ENCODE results near the gene KDM4D. TPM values are rescaled to one million over a fixed set of nuclear protein-coding genes. Genes with fewer than 3 reads are reported as not detected.
A peak's percentile ranks its signal among the peaks of the same experiment; 100 is the strongest.

The KDM4D gene
- total RNA-seq, 1 experiment from 2014 or later, result 1.1 TPM

DNA sequence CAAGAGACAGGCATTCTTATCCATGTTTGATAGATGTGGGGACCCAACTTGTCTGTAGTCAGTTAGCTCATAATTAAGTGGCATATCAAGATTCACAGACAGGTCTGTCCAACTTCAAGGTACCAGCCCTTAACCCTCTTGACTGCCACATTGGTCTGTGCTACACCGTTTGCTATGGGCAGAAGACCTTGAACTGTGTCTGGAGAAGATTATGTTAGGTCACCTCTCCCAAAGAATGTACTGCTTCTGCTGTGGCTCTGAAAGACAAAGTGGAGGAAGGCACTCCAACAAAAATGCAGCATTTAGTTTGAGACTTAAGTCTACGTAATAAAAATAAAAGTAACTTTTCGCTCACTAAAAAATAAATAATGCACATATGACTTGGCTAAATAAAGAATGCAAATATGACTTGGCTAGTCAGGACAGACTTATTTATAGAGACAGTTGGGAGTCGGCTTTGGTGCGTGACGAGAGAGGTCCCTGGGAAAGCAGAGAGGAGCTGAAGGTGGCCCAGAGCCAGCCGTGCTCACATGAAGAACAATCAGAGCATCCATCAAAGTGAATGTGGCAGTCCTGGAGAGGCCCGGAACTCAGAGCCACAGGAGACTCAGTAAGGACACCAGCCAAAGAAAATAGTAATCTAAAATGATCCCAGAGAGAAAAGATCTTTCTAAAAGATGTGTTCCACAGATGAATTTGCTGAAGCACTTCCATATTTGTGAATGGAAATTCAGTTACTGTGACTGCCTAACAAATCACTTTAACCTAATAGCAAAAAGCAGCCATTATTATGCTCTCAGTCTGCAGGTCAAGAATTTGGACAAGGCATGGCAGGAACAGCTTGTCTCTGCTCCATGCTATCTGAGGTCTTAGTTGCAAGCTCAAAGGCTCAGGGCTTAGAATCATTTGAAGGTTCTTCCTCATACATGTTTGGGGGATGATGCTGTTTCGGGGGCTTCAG lies 35.1 kb upstream of the KDM4D start:
- Mint-ChIP-seq H3K4me1 (ENCODE audit: insufficient read depth, unreplicated experiment) (peaks cover 4% of the 10 kb centered on the region), H3K27ac (ENCODE audit: low read depth, unreplicated experiment) (no peak overlapping the region), H3K27me3 (ENCODE audit: insufficient read depth, unreplicated experiment) (no peaks in the 10 kb centered on the region), H3K4me3 (ENCODE audit: unreplicated experiment) (no peak overlapping the region), H3K36me3 (ENCODE audit: insufficient read depth, unreplicated experiment) (no peaks in the 10 kb centered on the region), H3K9me3 (ENCODE audit: unreplicated experiment) (no peaks in the 10 kb centered on the region)
- ChIA-PET CTCF (interaction anchor here (0.8 kb wide), 1 partner anchor 9 kb away, joined by 5 read pairs; no protein-coding TSS in a partner anchor), POLR2A (interaction anchor here (0.7 to 1.0 kb wide), 2 partner anchors 22 to 363 kb away, joined by 3 read pairs; no protein-coding TSS in a partner anchor)
- peak; percentile 30 for DNase-seq (ENCODE audit: unreplicated experiment)
- TF ChIP-seq CTCF (IDR thresholded peaks at IDR 0.05; ENCODE audit: unreplicated experiment), result no peak
- no TSS peak for BruUV-seq (replicated peaks)
- intact Hi-C loops (cut with micrococcal nuclease), result no loop called here

DNA sequence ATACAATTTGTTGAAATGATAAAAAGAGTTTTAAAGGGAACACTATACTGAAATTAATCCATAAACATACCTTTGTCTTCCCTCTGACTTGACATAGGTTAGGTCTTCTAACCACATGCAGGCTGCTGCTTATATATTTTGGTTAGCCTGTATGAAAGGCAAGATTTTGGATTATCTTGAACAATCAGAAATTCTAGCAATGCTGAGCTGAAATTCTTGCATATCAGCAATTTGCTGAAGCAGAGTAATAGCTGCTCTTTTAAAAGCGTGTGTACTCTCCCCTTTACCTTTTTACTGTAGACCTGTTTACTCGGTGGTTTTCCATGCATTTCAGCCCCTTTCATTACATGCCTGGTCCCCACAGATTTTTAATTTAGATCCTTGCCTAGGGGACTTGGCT lies 34.2 kb upstream of the KDM4D start:
- TF ChIP-seq CTCF (IDR thresholded peaks at IDR 0.05; ENCODE audit: unreplicated experiment), result no peak
- Mint-ChIP-seq H3K9me3 (ENCODE audit: unreplicated experiment) (no peaks in the 10 kb centered on the region), H3K4me3 (ENCODE audit: unreplicated experiment) (no peak overlapping the region), H3K36me3 (ENCODE audit: insufficient read depth, unreplicated experiment) (no peaks in the 10 kb centered on the region), H3K27me3 (ENCODE audit: insufficient read depth, unreplicated experiment) (no peaks in the 10 kb centered on the region), H3K27ac (ENCODE audit: low read depth, unreplicated experiment) (no peak overlapping the region), H3K4me1 (ENCODE audit: insufficient read depth, unreplicated experiment) (peaks cover 4% of the 10 kb centered on the region)
- CTCF ChIA-PET, result interaction anchor here (0.9 kb wide), 1 partner anchor 8 kb away, joined by 3 read pairs; no protein-coding TSS in a partner anchor
- no peak for DNase-seq (ENCODE audit: unreplicated experiment)
- BruUV-seq (replicated peaks), result no TSS peak
- intact Hi-C loops (cut with micrococcal nuclease), result no loop called here
- POLR2A ChIA-PET, result no interaction called here

DNA sequence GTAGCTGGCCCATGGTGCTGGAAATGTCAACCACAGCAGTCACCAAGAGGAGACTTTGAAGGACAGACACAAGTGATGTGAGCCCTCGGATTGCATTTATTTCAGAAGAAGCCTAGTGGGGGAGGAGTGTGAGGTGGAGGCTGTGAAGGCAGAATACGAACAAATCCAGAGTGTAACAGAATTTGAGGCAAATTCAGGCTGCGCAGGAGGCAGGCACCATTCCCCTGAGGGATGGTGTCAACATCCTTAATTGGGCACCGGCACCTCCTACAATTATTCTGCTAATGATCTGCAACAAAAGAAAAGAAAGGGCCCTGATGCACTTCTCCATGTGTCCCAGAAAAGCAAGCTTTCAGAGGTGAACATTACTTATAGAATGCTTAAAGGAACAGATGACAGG lies 32.4 kb upstream of the KDM4D start:
- no peaks in the 10 kb centered on the region for H3K9me3 Mint-ChIP-seq (ENCODE audit: unreplicated experiment)
- H3K4me3 Mint-ChIP-seq (ENCODE audit: unreplicated experiment), result no peak overlapping the region
- BruUV-seq (replicated peaks), result no TSS peak
- no peak for DNase-seq (ENCODE audit: unreplicated experiment)
- no peaks in the 10 kb centered on the region for H3K27me3 Mint-ChIP-seq (ENCODE audit: insufficient read depth, unreplicated experiment)
- peaks cover 4% of the 10 kb centered on the region for H3K4me1 Mint-ChIP-seq (ENCODE audit: insufficient read depth, unreplicated experiment)
- no peak for TF ChIP-seq CTCF (IDR thresholded peaks at IDR 0.05; ENCODE audit: unreplicated experiment)
- no peak overlapping the region for H3K27ac Mint-ChIP-seq (ENCODE audit: low read depth, unreplicated experiment)
- ChIA-PET CTCF (interaction anchor here (0.6 kb wide), 1 partner anchor 34 kb away, joined by 5 read pairs; no protein-coding TSS in a partner anchor), POLR2A (no interaction called here)
- intact Hi-C loops (cut with micrococcal nuclease), result no loop called here
- no peaks in the 10 kb centered on the region for H3K36me3 Mint-ChIP-seq (ENCODE audit: insufficient read depth, unreplicated experiment)

- no peak for TF ChIP-seq CTCF (IDR thresholded peaks at IDR 0.05; ENCODE audit: unreplicated experiment)
- CTCF ChIA-PET, result no interaction called here
- POLR2A ChIA-PET, result no interaction called here
- Mint-ChIP-seq H3K4me1 (ENCODE audit: insufficient read depth, unreplicated experiment) (no peaks in the 10 kb centered on the region), H3K9me3 (ENCODE audit: unreplicated experiment) (no peaks in the 10 kb centered on the region), H3K4me3 (ENCODE audit: unreplicated experiment) (no peak overlapping the region), H3K27ac (ENCODE audit: low read depth, unreplicated experiment) (no peak overlapping the region), H3K27me3 (ENCODE audit: insufficient read depth, unreplicated experiment) (peaks cover 11% of the 10 kb centered on the region), H3K36me3 (ENCODE audit: insufficient read depth, unreplicated experiment) (no peaks in the 10 kb centered on the region)
- BruUV-seq (replicated peaks), result no TSS peak
- intact Hi-C loops (cut with micrococcal nuclease), result no loop called here
- DNase-seq (ENCODE audit: unreplicated experiment), result no peak
Observed at GRCh38 chr11:94946812-94947211, 26.7 kb upstream of the KDM4D start.
